Upper lobe of left lung (tissue), 4 donors: ENCODE data around the gene RIBC2.

Experiments used
- CTCF ChIP-seq, 6 experiments: fragments of 450-650 bp in 4 of 6; fragments of 200-600 bp in 2 of 6; sonication (generic) in 2 of 6; IDR thresholded peaks; one replicate each; pipeline ENCODE4 v1.5.1; 2016 to 2019; ENCODE audit warnings: antibody characterized with exemption in 6 of 6
- POLR2A ChIP-seq, 4 donors: fragments of 450-650 bp; IDR thresholded peaks; one replicate each; pipeline ENCODE4 v1.5.1; 2016 to 2017; ENCODE audit warnings: antibody characterized with exemption in 4 of 4, mild to moderate bottlenecking in 2 of 4
- POLR2AphosphoS5 ChIP-seq, 2 donors: sonication (generic); formaldehyde crosslinking; IDR thresholded peaks; one replicate each; pipeline ENCODE4 v1.5.1; 2017; ENCODE audit warnings: antibody characterized with exemption in 2 of 2

GRCh38 chr22:45422237-45422983 lies 8.9 kb downstream of the RIBC2 start:
- TF ChIP-seq POLR2A (IDR thresholded peaks at IDR 0.05) (no peak), CTCF (IDR thresholded peaks at IDR 0.05) (no peak), POLR2AphosphoS5 (IDR thresholded peaks at IDR 0.05) (no peak)
